HG03354 (cell line): ENCODE data around the gene EPB41L4A.

Experiments used
- ATAC-seq: cut with Tn5 transposase; IDR thresholded peaks from one replicate; pipeline ENCODE4 v1.9.1; 2021; ENCODE audit warnings: mild to moderate bottlenecking; ENCODE audit not compliant: unreplicated experiment, poor library complexity, severe bottlenecking

The EPB41L4A gene

GRCh38 chr5:112318346-112318745 lies 100.7 kb downstream of the EPB41L4A start:
- ATAC-seq = no peak

DNA sequence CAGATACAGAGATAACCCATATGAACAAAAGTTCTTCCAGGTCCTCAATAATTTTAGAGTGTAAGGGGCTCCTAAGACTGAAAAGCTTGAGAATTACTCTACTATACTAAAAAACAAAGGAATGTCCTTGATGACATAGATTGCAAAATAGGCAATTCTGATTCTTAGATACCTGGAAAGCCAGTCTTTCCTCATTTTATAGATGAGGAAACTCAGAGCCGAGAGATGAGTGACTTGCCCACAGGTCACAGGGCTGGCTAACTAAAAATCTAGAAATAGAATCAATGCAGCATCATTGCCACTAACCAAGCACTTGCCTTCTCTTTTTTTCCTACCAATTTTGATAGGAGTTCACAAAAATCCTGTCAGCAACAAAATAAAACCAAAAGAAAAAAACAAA lies 101.2 kb downstream of the EPB41L4A start:
- ATAC-seq = no peak

GRCh38 chr5:112316731-112317130 lies 102.3 kb downstream of the EPB41L4A start:
- no peak for ATAC-seq

DNA sequence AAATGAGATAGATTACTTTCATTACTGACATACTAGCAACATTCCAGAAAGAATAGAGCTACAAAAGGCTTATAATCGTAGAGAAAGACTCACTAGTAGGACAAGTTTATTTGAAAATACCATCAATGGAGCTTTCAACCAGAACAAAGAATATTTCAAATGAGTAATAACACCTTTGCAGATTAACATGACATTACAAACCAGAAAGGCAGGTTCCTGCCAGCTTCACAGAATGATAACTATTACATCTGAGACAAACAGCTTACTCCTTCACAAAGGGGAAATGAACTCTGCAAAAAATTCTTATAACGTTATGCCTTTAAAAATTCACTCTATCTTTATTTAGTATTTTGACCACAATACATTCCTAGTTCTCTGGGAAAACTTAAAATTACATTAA lies 103.1 kb downstream of the EPB41L4A start:
- no peak for ATAC-seq

- ATAC-seq = no peak
Measured at GRCh38 chr5:112312295-112313275, 106.5 kb downstream of the EPB41L4A start.

- no peak for ATAC-seq
Measured at GRCh38 chr5:112310746-112311145, 108.3 kb downstream of the EPB41L4A start.

- ATAC-seq = no peak
Measured at GRCh38 chr5:112308608-112309007, 110.5 kb downstream of the EPB41L4A start.

DNA sequence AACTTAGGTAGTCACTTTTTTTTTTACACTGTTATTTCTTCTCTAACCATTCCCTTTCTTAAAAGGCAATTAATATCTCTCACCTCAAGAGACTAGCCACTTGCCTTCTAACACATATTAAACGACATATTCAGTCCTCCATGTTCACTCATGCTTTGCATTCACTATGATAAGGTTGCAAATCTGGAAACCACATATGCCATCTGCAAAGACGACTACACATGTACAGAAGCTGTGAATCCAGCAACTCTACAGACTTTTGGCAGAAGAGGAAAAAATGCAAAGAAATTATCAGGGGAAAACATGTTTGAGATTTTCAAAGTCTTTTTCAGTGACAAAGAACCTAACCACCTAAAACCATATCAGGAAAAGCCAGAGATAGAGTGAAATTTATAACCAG lies 112.1 kb downstream of the EPB41L4A start:
- ATAC-seq = no peak

DNA sequence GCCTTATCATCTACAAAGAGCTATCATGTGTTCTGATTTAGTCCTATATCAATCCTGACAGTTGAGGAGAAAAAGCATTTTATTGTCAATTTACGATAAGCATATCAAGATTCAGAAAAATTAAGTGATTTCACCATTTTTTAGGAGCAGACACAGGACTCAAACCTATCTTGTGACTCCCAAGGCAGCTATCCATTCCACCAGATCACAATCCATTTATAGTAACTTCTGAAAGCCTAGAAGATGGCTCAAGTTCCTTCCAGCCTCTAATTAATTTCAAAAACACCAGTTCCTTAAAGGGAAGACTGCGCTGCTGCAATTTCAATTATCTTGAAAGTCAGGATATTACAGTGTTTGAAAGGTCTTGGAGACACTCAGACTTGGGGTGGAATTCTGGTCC lies 114.3 kb downstream of the EPB41L4A start:
- ATAC-seq = no peak

DNA sequence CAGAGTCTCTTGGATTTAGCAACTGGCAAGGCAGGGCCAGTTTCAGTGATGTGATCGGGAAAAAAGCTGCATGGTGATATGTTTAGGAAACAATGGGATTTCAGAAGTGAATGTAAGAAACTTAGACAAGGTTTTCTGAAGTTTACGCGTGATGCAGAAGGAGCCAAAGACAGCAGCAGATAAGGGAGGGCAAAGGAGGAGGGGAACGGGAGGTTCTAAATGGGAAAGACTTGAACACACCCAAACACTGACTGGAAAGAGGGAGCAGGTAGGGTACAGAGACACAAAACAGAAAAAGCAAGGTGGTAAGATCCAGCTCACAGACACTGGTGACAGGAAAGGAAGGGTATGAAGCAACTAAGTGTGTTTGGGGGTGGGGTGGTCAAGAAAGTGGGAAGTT lies 115.4 kb downstream of the EPB41L4A start:
- ATAC-seq = no peak

GRCh38 chr5:112294126-112294525 lies 125.0 kb downstream of the EPB41L4A start:
- ATAC-seq = no peak

DNA sequence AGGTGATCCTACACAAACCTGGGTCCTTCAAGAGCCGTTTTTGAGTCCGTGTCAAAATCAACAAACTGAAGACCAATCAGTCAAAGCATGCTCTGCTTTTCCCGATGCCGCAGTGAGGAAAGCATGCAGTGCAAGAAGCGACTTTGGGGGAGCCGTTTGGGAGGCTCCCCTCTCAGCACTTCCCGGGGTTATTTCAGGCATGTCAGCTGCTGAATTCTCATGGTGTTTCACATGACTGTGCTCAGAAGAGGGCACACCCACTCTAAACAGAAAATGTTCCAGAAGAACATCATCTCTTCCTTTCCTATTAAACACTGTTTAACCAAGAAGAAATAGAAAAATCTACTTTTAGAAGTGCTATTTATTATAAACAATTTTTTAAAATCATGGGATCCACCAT lies 125.5 kb downstream of the EPB41L4A start:
- ATAC-seq = no peak

DNA sequence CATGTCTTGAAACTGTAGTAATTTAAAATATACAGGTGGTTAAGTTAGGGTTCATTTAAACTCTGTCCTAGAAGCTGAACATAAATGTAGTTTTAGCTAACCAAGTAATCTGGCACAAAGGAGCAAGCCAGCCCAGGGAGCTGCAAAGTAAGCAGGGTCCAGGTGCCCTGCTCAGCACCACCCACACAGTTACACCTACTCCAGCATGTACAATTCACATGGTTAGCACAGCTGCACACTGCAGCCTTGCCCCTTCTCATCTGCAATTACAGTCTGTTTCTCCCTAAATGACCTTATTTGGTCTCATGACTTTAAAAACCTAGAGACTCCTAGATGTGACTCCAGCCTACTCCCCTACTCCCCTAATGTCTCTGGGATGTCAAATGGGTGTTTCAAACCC lies 128.4 kb downstream of the EPB41L4A start:
- no peak for ATAC-seq

- no peak for ATAC-seq
Measured at GRCh38 chr5:112289465-112289864, 129.6 kb downstream of the EPB41L4A start.

- ATAC-seq = no peak
Measured at GRCh38 chr5:112283943-112284929, 134.8 kb downstream of the EPB41L4A start.

DNA sequence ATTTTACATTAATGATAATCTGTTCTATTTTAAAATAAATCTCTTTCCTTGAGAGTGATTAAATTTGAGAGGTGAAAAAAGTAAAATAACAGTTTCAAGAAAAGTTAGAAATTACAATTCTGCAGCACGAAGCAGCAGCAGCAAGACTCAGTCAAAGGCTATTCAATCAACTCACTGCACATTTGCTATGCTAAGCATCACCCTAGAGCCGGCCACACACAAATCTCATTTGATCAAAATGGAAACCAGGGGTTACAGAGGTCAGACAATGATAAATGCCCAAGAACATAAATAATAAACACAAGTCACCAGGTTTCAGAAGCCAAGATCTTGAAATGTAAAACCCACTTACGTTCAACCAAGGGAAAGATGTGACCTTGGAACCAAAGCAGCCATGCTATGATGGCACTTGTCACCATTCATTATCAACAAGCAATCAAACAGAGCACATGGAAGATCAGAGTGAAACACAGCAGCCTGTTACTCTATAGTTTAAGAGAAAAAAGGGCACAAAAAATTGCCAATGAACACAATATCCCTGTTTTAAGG lies 136.0 kb downstream of the EPB41L4A start:
- ATAC-seq = no peak

DNA sequence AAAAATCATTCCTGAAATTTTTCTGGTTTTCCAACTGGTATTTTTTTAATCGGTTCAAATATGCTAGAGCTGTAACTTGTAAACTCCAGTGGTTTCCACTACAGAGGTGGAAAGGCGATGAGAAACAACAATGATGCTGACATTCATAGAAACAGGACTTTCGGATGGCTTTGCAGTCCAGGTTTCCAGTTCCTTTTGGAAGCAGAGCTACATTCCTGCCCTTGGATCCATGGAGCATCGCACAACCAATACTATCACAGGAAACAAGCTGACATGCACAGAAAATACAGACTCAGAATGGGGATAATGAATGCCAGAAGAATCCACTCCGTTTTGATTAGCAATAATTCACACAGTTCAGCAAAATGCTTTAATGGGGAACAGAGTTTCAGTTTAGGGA lies 140.0 kb downstream of the EPB41L4A start:
- ATAC-seq = no peak

GRCh38 chr5:112276991-112277390 lies 142.1 kb downstream of the EPB41L4A start:
- no peak for ATAC-seq

DNA sequence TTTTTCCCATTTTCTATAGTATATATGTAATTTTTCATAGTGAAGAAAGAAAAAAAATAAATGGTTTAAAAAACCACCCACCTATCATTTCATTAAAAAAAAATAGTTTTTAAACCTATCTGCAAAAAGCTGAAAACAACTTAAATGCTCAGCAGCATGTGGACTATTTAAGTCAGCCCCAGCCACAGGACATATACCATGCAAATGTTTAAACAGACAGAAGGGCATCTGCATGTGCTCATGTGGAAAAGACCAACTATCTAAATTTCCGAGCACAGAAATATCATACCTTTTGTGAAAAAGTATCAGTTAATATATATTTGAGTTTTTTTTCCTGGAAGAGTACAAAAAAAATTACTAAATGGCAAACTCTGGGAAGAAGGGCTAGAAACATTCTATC lies 143.4 kb downstream of the EPB41L4A start:
- no peak for ATAC-seq
